ENCODE results near the gene CALU.

The CALU gene

DNA sequence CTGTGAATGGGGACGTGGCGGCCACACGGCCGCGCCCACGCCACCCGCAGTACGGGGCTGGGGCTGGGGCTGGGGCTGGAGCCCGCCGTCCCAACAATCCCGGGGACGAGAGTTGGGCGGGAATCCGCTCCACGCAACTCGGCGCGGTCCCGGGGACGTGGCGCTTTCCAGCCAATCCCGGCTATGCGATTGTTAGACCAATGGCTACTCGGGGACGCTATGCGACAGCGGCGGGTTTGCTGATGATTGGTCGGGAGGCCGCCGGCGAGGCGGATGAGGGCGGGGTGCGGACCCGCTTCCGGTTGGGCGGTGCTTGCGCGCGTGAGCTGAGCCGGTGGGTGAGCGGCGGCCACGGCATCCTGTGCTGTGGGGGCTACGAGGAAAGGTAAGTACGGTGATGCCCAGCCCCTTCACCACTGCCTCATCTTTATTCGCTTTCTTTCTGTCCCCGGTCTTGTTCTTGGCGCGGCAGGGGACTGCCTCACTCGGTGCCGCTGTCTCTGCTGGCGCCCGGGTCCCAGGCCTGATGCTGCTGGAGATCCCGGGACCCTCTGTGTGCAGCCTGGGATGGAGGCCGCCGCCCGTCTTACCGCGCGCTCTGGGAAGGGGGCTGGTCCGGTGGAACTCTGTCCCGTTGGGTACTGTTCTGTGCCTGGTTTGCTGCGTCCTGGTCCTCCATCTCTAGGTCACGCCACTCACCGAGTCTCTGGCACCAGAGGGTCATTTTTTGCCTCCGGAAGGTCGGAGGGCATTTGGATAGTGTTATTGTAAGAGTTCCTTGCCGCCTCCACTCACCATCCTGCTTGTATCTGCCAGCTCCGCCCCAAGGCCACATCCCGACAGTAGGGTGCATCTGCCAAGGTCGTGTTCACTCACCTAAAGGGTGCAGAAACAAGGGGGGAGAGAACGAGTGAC is at the start of gene CALU:
CALU (plus strand) TSS at position 312 of the 915 bp plus-strand sequence. CDS start 9,225 bp downstream, outside the sequence.
- peak; percentile 99 for DNase-seq (ENCODE audit: low spot score)

DNA sequence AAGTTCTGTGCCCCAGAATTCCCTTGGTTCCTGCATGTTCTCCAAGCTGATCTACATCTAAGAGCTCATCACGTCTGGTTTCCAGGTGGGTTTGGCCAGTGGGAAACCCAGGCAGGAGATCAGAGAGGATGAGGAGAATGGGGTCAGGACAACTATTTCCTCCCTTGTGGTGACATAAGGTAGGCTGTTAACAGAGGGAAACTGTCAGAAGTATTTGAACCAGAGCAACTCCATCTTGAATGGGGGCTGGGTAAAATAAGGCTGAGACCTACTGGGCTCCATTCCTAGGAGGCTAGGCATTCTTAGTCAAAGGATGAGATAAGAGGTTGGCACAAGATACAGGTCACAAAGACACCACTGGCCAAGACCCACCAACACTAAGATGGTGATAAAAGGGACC is 47.9 kb upstream of the CALU start:
- DNase-seq (ENCODE audit: low spot score): no peak

DNA sequence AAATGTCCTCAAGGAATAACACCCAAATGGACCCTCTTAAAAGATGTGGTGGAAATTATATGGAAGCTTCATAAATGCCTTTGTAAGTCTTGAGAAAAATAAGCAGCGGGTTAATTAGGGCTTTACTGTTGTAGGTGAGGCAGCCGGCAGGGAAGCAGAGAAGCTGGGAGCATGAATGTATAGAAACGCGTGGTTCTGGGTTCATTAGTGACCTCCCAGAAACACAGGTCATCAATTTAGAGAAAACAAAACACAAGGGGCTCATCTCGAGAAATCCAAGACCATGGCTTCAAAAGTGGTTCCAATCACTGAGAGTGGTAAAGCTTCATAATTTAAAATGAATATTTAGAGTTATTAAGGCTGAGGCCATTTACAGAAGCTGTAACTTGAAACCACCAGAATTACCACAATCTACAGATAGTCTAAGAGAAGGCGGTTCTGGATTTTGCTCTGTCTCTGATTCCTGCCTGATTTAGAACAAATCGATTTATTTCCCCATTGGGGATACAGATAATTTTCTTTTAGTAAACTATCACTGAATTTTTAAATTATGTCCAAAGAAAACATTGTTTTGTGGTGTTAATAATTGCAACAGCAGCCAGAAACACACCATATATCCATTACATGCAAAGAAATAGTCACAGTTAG is 46.4 kb upstream of the CALU start:
- no peak for DNase-seq (ENCODE audit: low spot score)

DNA sequence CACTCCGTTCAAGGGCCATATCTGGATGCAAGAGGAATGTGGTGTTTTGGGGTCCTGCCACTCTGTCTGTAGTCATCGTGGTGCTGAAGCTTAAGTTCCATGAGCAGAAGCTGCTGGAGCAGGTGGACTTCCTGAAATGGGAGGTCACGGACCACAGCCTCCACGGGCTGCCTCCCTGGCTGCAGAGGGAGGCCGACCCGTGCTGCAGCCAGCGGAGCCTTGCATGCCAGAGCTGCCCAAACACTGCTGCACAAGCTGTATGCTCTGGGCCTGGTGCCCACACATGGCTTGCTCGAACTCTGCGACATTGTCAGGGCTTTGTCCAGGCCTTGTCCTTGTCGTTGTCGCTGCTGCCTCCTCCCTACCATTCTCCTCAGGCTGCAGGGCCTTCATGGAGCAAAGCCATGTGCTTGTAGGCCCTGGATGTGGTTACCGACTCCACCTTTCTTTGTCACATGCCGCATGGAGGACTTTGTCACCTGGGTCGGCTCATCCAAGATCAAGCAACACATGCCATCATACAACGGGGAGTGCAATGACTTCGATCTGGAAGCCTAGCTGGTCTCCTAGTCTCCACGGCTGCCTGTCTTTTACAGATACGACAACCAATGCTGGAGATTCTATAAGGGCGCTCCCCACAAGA is 45.7 kb upstream of the CALU start:
- no peak for DNase-seq (ENCODE audit: low spot score)

DNA sequence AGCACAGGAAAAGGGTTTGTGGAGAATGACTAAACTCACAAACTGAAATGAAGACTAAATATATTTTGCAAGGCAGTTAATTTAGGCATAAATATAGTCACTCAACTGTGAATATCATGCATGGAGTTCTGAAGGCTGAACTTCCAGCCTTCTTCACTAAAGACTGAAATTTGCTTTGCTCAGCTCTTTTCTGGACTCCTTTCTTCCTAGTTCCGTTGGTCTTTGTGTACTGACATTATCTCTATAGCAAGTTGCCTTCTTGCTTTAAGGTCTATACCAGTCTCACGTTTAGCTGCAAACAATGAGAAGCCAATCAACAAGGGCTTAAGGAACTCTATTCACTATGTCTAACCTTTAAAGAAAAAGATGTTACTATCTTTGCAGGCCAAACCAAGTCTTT is 44.4 kb upstream of the CALU start:
- DNase-seq (ENCODE audit: low spot score): no peak

DNA sequence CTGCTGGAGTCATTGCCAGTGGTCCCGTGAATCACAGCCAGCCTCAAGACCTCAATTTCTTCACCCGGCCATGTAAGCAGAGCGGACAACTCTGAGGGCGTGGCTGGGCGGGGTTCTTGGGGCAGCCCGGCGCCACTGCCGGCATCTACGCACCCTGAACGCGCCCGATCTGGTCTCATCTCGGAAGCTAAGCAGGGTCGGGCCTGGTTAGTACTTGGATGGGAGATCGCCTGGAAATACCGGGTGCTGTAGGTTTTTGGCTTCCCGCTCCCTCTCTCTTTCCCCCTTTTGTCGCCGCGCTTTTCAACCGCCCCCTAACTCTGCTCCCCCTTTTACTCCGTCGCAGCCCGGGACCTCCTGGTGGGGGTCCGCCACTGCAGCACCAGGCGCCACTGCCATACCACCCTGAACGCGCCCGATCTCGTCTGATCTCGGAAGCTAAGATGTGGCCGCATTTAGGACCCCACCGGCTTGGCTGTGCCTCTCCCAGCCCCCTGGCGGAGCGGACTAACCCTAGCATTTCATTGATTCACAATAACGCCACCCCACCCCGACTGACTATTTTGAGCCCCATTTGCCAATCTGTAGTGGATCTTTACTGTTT is 41.8 kb upstream of the CALU start:
- peak; percentile 74 for DNase-seq (ENCODE audit: low spot score)

DNA sequence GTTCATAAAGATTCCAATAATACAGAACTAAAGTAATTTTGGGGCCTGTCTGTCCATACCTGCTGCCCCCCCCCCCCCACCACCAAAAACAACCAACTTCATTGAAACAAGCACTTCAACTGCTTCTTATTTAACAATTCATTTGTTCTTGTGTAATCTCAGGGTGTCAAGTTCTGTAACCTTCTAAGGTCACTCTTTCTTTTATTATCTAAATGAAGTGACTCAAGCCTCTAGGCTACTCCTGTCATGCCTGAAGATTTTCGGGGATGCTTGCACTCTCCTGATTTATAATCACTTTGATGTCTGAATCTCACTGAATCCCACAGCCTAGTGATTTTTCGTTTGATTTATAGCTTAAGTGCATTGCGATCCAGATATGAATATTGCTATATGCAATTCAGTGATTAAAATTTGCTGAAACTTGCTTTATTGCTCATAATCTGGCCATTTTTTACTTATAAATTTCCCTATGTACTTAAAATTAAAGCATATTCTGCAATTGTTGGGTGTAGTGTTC is 39.9 kb upstream of the CALU start:
- no peak for DNase-seq (ENCODE audit: low spot score)

DNA sequence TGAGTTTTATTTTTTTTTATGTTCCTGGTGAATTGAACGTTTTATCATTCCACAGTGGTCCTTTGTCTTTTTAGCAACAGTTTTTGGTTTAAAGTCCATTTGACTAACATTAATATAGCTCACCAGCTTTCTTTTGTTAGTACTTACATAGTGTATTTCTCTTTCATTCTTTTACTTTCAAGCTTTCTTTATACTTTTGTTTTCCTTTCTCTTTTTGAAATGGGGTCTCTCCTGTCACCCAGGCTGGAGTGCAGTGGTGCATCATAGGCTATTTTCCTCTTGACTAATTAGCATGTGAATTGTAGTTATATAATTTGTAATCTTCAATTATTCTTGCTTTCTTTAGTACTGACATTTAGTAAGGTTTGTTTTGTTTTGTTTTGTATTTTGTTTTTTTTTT is 39.3 kb upstream of the CALU start:
- no peak for DNase-seq (ENCODE audit: low spot score)

DNA sequence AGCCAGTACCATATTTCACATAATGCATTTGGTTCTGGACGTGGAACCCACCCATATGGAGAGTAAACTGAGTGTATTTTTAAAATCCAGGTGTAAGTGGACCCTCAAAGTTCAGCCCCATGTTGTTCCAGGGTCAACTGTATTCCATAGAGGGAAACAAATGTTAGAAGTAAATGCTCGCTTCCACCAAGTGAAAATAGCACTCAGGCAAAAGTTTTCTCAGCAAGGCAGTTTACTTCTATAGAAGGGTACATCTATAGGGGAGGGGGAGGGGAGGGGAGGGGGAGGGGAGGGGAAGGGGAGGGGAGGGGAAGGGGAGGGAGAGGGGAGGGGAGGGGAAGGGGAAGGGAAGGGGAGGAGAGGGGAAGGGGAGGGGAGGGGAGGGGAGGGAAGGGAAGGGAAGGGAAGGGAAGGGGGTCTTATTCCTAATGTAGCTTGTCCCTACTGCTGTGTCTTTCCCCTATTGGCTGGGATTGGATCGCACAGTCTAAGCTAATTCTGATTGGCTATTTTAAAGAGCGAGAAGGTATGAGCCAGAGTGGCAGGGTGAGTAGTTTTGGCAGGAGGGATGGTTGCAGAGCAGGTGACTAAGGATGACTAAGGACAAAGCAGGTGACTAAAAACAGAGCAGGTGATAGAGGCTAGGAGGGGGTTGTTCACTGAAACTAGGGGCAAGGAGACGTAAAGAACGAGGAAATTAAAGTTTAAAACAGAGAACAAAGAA is 37.9 kb upstream of the CALU start:
- no peak for DNase-seq (ENCODE audit: low spot score)

DNA sequence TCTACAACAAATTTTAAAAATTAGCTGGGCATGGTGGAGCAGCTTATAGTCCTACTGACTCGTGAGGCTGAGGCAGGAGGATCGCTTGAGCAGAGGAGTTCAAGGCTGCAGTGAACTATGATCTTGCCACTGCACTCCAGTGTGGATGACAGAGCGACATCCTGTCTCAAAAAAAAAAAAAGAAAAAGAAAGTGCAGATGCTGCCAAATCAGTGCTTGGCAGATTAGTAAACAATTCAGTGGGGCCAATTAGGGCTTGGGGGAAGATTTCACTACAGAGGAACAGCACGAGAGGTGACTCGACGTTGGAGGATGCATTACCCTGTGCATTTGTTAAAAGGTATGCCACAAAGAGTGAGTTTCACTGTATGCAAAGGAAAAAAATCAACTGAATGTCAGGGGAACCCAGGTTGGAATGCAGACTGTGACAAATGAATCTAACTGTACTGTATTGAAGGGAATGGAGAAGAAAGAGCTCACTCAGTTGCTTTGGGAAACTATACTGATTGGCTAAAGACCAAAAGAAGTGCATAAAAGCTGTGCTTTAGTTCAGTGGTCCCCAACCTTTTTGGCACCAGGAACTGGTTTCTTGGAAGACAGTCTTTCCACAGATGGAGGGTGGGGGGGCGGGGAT is 35.4 kb upstream of the CALU start:
- DNase-seq (ENCODE audit: low spot score): peak; percentile 44

DNA sequence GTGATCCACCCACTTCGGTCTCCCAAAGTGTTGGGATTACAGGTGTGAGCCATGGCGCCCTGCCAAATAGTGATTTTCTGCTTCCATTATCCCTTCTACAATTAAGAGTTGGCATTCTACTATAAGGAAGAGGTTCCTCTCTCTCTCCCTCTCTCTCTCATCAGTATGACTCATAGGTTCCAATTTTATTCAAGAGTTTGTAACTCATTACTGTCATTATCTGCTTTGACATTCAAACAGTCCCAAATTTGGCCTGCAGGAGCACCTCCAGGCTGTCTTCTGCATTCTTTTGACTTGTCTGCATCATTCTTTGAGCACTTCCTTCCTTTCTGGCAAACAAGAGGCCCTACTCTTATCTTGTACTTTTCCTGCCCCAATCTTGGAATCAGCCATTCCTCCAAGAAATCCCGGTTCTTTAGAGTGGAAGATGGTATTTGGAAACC is 33.2 kb upstream of the CALU start:
- peak; percentile 50 for DNase-seq (ENCODE audit: low spot score)

DNA sequence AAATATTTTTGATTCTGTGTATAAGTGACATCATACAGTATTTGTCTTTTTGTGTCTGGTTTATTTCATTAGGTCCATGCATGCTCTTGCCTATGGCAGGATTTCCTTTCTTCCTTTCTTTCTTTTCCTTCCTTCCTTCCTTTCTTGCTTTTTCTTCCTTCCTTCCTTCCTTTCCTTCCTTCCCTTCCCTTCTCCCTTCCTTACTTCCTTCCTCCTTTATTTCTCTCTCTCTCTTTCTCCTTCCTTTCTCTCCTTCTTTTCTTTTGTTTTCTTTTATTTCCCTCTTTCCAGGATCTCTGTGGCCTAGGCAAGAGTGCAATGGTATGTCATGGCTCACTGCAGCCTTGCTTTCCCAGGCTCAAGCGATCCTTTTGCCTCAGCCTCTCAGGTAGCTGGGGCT is 31.4 kb upstream of the CALU start:
- DNase-seq (ENCODE audit: low spot score): no peak

DNA sequence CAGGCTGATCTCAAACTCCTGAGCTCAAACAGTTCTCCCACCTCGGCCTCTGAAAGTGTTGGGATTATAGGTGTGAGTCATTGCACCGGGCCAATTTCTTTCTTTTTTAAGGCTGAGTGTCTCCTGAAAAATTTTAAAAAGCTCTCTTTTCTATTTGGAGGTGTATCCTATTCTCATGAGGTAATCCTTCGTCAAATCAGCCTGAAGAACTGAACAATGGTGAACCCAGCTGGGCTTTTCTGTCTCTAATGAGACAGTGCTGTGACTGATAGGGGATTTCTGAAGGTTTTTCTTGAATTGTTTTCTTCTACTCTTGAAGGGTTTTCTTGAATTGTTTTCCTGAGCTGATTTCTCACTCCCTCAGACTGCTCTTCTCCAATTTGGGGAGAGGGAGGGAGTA is 30.9 kb upstream of the CALU start:
- no peak for DNase-seq (ENCODE audit: low spot score)

DNA sequence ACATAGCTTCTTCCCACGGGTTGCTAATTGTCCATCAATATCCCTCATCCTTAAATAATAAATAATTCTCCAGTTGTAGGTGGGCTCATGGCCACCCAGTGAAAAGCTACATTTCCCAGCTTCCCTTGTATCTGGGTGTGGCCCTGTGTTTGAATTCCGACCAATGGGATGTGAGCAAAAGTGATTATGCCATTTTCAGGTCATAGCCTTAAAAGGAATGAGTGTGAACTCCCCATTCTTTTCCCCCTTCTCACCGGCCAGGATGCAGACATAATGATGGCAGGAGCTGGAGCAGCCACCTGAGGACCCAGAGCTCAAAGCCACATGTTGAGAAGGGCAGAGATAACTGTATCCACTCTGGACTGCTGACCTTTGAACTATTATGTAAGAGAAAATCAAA is 30.3 kb upstream of the CALU start:
- DNase-seq (ENCODE audit: low spot score): no peak

DNA sequence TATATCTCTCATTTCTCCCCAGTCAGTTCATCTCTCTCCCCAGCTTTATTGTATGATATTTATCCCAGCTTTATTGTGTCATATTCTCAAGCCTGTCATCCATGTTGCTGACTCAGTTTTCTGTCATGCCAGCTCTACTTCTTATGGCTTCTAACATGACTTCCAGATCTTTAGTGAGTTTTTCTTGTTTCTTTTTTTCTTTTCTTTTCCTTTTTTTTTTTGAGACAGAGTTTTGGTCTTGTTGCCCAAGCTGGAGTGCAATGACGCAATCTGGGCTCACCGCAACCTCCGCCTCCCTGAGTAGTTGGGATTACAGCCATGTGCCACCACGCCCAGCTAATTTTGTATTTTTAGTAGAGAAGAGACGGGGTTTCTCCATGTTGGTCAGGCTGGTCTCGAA is 28.7 kb upstream of the CALU start:
- DNase-seq (ENCODE audit: low spot score): no peak

DNA sequence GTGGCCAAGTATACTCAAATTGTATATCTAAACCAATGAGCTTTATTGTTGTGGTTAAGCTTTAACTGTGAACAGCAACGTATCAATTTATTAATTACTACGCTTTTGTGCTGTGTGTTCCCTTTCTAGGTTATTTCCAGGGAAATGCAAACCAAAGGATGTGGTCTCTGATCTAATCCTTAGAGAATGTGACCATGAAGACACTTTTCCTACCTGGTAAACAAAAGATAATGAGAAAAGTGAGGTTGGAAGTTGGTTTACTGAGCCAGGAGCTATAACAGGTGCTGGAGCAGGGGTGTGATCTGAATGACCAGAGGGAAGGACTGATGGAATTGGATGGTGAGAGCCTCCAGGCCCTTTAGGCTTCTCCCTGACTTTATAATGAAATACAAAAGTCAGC is 25.4 kb upstream of the CALU start:
- DNase-seq (ENCODE audit: low spot score): no peak

DNA sequence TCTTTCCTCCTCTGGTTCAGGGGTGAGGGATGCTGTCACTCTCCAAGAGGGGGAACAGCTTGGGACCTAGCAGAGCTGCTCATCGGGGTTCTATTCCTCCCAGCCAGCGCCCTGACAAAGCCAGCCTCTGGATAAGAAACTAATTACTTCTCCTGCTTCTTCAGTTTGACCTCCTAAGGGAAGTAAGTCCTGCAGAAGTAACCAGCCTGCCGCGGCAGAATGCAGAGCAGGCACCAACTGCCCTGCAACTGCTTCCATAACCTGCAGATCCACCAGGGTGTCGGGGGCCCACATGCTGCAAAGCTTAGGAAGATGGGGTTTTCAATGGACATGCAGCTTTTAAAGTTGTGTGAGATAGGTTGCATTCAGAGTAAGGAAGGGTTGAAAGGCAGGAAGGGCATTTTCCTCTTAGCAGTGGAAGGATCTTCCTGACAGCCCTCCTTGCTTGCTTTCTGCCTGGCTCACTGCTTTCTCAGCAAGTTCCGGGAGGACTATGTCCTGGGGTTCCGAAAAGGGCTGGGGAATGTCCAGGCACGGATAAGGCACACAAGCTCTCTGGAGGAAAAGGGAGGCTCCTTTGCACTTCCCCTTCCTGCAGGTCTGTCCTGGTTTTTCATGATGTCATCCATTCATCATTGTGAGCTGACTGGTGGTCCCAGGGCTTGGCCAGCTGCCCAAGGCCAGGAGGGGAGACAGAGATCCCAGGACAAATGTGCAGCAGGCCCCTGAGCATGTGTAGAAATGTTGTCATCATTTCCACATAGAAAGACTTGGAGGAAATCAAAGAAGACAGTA is 24.3 kb upstream of the CALU start:
- DNase-seq (ENCODE audit: low spot score): no peak

DNA sequence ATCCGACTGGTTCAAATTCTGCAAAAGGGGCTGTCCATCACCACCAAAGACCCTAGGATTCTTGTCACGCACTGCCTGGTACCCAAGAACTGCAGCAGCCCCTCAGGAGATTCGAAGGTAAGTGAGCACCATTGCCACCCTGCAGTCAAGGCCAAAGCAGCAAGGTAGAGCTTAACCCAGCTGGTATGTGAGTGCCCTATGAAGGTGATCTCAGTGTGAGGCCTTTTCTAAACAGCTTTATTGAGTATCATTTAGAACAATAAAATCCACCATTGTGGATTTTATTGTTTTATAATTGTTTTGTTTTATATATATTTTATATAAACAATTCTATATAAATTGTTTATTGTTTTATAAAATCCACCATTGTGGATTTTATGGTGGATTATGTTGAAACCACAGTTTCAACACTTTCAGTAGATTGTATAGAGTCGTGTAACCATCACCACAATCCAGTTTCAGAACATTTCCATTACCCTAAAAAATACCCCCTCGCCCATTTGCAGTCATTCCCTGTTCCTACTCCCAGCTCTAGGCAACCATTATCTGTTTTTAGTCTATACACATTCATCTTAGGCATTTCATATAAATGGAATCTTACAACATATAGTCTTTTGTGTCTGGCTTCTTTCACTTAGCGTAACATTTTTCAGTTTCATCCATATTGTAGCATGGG is 20.1 kb upstream of the CALU start:
- no peak for DNase-seq (ENCODE audit: low spot score)

DNA sequence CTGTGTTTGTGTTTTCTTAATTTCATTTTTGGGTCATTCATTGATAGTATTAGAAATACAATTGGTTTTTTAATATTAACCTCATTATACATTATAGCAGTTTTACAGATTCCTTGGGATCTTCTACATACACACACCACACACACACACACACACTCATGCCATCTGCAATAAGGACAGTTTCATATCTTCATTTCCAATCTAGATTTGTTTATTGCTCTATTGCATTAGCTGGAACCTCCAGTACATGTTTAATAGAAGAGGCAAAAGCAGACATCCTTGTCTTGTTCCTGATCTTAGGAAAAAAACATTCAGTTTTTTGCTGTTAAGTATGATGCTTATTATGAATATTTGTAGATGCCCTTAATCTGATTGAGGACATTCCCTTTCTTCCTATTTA is 17.8 kb upstream of the CALU start:
- no peak for DNase-seq (ENCODE audit: low spot score)

DNA sequence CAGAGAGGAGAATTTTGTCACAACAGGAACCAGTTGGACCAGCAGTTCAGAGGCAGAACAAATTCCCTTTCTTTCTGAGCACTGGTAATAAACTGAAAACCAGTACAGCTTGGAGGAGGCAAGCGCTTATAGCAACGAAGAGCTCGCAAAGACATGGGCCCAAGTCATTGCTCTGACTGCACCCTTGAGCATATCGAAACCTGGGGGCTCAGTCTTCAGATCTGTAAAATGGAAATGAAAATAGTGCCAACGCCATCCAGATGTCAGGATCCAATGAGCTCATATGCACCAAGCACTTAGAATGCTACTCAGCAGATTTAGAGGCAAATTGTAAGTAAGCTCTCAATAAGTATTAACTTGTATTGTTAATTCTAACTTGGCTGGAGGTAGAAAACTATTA is 14.4 kb upstream of the CALU start:
- no peak for DNase-seq (ENCODE audit: low spot score)
